HepG2 (cell line): ENCODE data around the gene PPP4R1. TPM values are rescaled to one million over a fixed set of nuclear protein-coding genes. Genes with fewer than 3 reads are reported as not detected.

ENCODE experiments used
- ATAC-seq: fragments of 200-7000 bp; cut with Tn5 transposase; 3 replicates; pipeline ENCODE4 v1.9.1; 2020; ENCODE audit warnings: mild to moderate bottlenecking, moderate library complexity
- BruUV-seq: library from RNA; stranded (reverse); fragments of 400-500 nt; replicated peaks from 2 replicates; lab custom pipeline; 2021; lab: Mats Ljungman, UMichigan
- CTCF ChIA-PET: fragments of 300-600 bp; formaldehyde crosslinking; extraction: SDS; loops from one replicate; lab custom pipeline; 2021; ENCODE audit warnings: low total read pairs, inconsistent platforms, low intra/inter-chr PET ratio; lab: Yijun Ruan, JAX
- POLR2A ChIA-PET: fragments of 350-600 bp; sonication (Branson Sonifier 250); formaldehyde crosslinking; loops from one replicate; lab custom pipeline; 2020; ENCODE audit warnings: antibody characterized with exemption, inconsistent platforms; lab: Yijun Ruan, JAX
- DNase-seq: peaks from one replicate; pipeline ENCODE4 v3.0.0-alpha.2; 2015; ENCODE audit warnings: low spot score
- FAIRE-seq: peaks from 3 replicates; lab custom pipeline; 2011; peaks lifted over from hg19 to GRCh38; lab: Jason Lieb, UNC
- H2AFZ ChIP-seq: one replicate; pipeline ENCODE4 v1.6.1; 2011; ENCODE audit warnings: low read length, inconsistent platforms
- H3K27ac ChIP-seq: fragments of 300-600 bp; 3 replicates; pipeline ENCODE4 v1.8.0; 2011; ENCODE audit warnings: mixed run types, mild to moderate bottlenecking, mixed read lengths, low read length, inconsistent platforms; ENCODE audit not compliant: insufficient read depth; ENCODE audit errors: extremely low read length
- H3K27me3 ChIP-seq, 2 experiments: fragments of 200-600 bp in 1 of 2; 2 replicates in 1 of 2; 3 replicates in 1 of 2; pipeline versions ENCODE4 v1.6.0 to v1.8.0; 2011; ENCODE audit warnings: low read length in 2 of 2, mild to moderate bottlenecking in 2 of 2, moderate library complexity in 2 of 2, inconsistent platforms in 1 of 2; ENCODE audit not compliant: insufficient read depth in 2 of 2, control insufficient read depth in 1 of 2
- H3K36me3 ChIP-seq, 2 experiments: fragments of 200-600 bp in 1 of 2; replicated peaks in 1 of 2; 2 replicates in 1 of 2; 3 replicates in 1 of 2; pipeline versions ENCODE4 v1.5.1 to v1.8.0; 2011; ENCODE audit warnings: low read length in 2 of 2, inconsistent platforms in 1 of 2; ENCODE audit not compliant: insufficient read depth in 2 of 2, control insufficient read depth in 1 of 2
- H3K4me1 ChIP-seq: 2 replicates; pipeline ENCODE4 v1.5.1; 2012; ENCODE audit warnings: low read length, inconsistent platforms; ENCODE audit not compliant: insufficient read depth
- H3K4me2 ChIP-seq: 2 replicates; pipeline ENCODE4 v1.6.0; 2011; ENCODE audit warnings: low read depth, low read length, inconsistent platforms
- H3K4me3 ChIP-seq, 3 experiments: fragments of 200-600 bp in 1 of 3; sonication (generic), shearing (Covaris generic) in 1 of 3; replicated peaks in 1 of 3; 2 replicates each; pipeline ENCODE4 v1.5.1; 2011 to 2016; ENCODE audit warnings: low read length in 3 of 3, inconsistent platforms in 2 of 3, low read depth in 2 of 3, mild to moderate bottlenecking in 2 of 3, control low read depth in 1 of 3, mixed read lengths in 1 of 3; ENCODE audit not compliant: insufficient read depth in 1 of 3
- H3K79me2 ChIP-seq: one replicate; pipeline ENCODE4 v1.6.1; 2011; ENCODE audit warnings: low read length, inconsistent platforms; ENCODE audit not compliant: insufficient read depth
- H3K9ac ChIP-seq: 2 replicates; pipeline ENCODE4 v1.6.0; 2011; ENCODE audit warnings: mild to moderate bottlenecking, low read depth, low read length, inconsistent platforms; ENCODE audit not compliant: insufficient read depth
- H3K9me3 ChIP-seq: 2 replicates; pipeline ENCODE4 v1.5.1; 2012; ENCODE audit warnings: mild to moderate bottlenecking, low read length
- H4K20me1 ChIP-seq: 2 replicates; pipeline ENCODE4 v1.6.0; 2011; ENCODE audit warnings: inconsistent platforms, mild to moderate bottlenecking, low read length, moderate library complexity; ENCODE audit not compliant: insufficient read depth
- KDM2A ChIP-seq: sonication (generic); formaldehyde crosslinking; IDR thresholded peaks from 2 replicates; pipeline ENCODE4 v1.4.0; 2020; ENCODE audit warnings: low read depth, missing genetic modification reagents, borderline replicate concordance
- ONECUT2 ChIP-seq: sonication (generic); formaldehyde crosslinking; IDR thresholded peaks from 2 replicates; pipeline ENCODE4 v1.4.0; 2020; ENCODE audit warnings: missing genetic modification reagents
- RBAK ChIP-seq: sonication (generic); formaldehyde crosslinking; IDR thresholded peaks from 2 replicates; pipeline ENCODE4 v1.5.1; 2020; ENCODE audit warnings: mild to moderate bottlenecking, missing genetic modification reagents
- REPIN1 ChIP-seq: sonication (generic); formaldehyde crosslinking; IDR thresholded peaks from 2 replicates; pipeline ENCODE4 v1.8.0; 2022; ENCODE audit warnings: missing genetic modification reagents, low read depth, mild to moderate bottlenecking, borderline replicate concordance
- ZFP36 ChIP-seq: fragments of 150-350 bp; IDR thresholded peaks from 2 replicates; pipeline ENCODE4 v1.6.1; 2018; ENCODE audit warnings: borderline replicate concordance, low read length, low read depth; ENCODE audit not compliant: partially characterized antibody
- ZFYVE20 ChIP-seq: sonication (generic); formaldehyde crosslinking; IDR thresholded peaks from 2 replicates; pipeline ENCODE4 v1.8.0; 2023; ENCODE audit warnings: low read depth, mild to moderate bottlenecking, moderate library complexity, missing genetic modification reagents, borderline replicate concordance
- ZNF30 ChIP-seq: sonication (generic); formaldehyde crosslinking; IDR thresholded peaks from 2 replicates; pipeline ENCODE4 v1.5.0; 2020; ENCODE audit warnings: mild to moderate bottlenecking, missing genetic modification reagents
- ZNF550 ChIP-seq: sonication (generic); formaldehyde crosslinking; IDR thresholded peaks from 2 replicates; pipeline ENCODE4 v1.4.0; 2020; ENCODE audit warnings: mild to moderate bottlenecking, missing genetic modification reagents, borderline replicate concordance
- WGBS: methylation state at CpG from one replicate; pipeline ENCODE4 v1.1.6; 2017; ENCODE audit warnings: low lambda C conversion rate; 5-methylcytosine and 5-hydroxymethylcytosine counted together
- in situ Hi-C: cut with HindIII; loops from 2 replicates; pipeline ENCODE4 v1.10.0; 2017; ENCODE audit warnings: low pct_unique_long_range_greater_than_20kb; ENCODE audit not compliant: extremely low pct_ligation_motif_present
- intact Hi-C: fragments of 100-400 bp; cut with micrococcal nuclease; formaldehyde crosslinking; loops from one replicate; pipeline ENCODE4 v1.10.0; 2022; ENCODE audit not compliant: unreplicated experiment
- polyA plus RNA-seq, 8 experiments: library from polyadenylated mRNA; depleted of rRNA in 3 of 8; stranded (reverse) in 7 of 8; unstranded in 1 of 8; fragments of >200 nt; fragmentation: Illumina TruSeq in 4 of 8; extraction: Trizol in 4 of 8; gene quantifications; 2 replicates each; pipeline versions ENCODE4 v1.2.1 to v1.2.3, GENCODE V29; 2011 to 2016; ENCODE audit warnings: low read depth in 4 of 8, missing spikeins in 1 of 8, mixed read lengths in 1 of 8; ENCODE audit not compliant: insufficient read depth in 1 of 8
- total RNA-seq, 5 experiments: library from RNA; depleted of rRNA; stranded (reverse); fragments of >200 nt; fragmentation: Illumina TruSeq; extraction: Trizol; gene quantifications; 2 replicates each; pipeline ENCODE4 v1.2.3, GENCODE V29; 2016; ENCODE audit warnings: low read depth in 1 of 5
- TF ChIP-seq, protein P1 (sequence below): sonication (generic); formaldehyde crosslinking; IDR thresholded peaks from 2 replicates; pipeline ENCODE4 v1.5.1; 2020; ENCODE audit warnings: missing genetic modification reagents, mild to moderate bottlenecking, borderline replicate concordance
- TF ChIP-seq, protein P2 (sequence below): sonication (generic); formaldehyde crosslinking; IDR thresholded peaks from 2 replicates; pipeline ENCODE4 v1.4.0; 2020; ENCODE audit warnings: mild to moderate bottlenecking, missing genetic modification reagents
- TF ChIP-seq, protein P3 (sequence below): sonication (generic); formaldehyde crosslinking; IDR thresholded peaks from 2 replicates; pipeline ENCODE4 v1.8.1; 2023; ENCODE audit warnings: mild to moderate bottlenecking, missing genetic modification reagents
- TF ChIP-seq, protein P4 (sequence below): sonication (generic); formaldehyde crosslinking; IDR thresholded peaks from 2 replicates; pipeline ENCODE4 v1.4.0; 2020; ENCODE audit warnings: missing genetic modification reagents
- TF ChIP-seq, protein P5 (sequence below): sonication (generic); formaldehyde crosslinking; IDR thresholded peaks from 2 replicates; pipeline ENCODE4 v1.5.1; 2020; ENCODE audit warnings: mild to moderate bottlenecking, missing genetic modification reagents, moderate library complexity

Gene PPP4R1
- total and polyA plus RNA-seq, 2 of the 13 experiments (the other 11 are each of a cell fraction or from before 2014, with no cell fraction given), result 66.5 to 72.4 TPM

DNA sequence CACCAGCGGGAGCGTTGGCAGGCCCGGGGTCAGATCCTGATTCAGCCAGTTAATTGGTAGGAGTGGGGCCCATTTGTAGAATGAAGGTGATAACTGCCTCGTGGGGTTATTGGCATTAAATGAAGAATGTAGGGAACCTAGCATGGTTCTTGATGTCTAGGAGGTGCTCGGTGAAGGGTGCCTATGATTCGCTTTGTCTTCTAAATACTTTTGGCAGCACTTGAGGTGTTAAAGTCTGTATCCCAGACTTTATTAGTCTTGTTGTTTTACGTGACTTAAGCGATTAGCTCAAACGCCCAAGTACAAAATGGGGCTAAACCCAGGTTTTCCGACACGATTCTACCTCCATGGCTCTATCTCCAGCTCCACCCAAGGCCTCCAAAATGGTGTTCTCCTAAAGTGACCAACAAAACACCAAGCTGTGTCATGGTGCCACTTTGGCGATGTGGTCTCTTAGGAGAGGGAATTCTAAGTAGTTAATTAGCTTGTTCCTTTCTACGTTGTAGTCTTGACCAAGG is 980 bp upstream of the PPP4R1 start:
- no peaks in the 10 kb centered on the region for H3K27me3 ChIP-seq
- H4K20me1 ChIP-seq, result peaks cover 5% of the 10 kb centered on the region; the same call in 1 of the 2 replicates
- 47% methylated on average over 13 of the region's 13 CpGs for WGBS
- H3K9ac ChIP-seq, result peak overlapping the region; percentile 72
- H3K4me3 ChIP-seq, result peak overlapping the region; percentile 67 to 78 (median 77)
- H3K9me3 ChIP-seq, result no peaks in the 10 kb centered on the region
- ATAC-seq (no peak), DNase-seq (no peak), FAIRE-seq (no peak)
- intact Hi-C loops, result no loop called here
- H2AFZ ChIP-seq, result no peak overlapping the region
- H3K27ac ChIP-seq, result peak overlapping the region; percentile 78
- in situ Hi-C loops, result loop anchor here (10.0 kb wide), 1 partner anchor 59 kb away; no protein-coding TSS in a partner anchor
- H3K4me2 ChIP-seq, result peak overlapping the region; percentile 97
- CTCF ChIA-PET, result no interaction called here
- peaks cover 2 to 8% of the 10 kb centered on the region in 2 experiments; a peak in 3 of 5 replicates for H3K36me3 ChIP-seq
- H3K79me2 ChIP-seq, result peaks cover 34% of the 10 kb centered on the region
- TSS peak; percentile 86 for BruUV-seq
- POLR2A ChIA-PET, result interaction anchor here (1.0 kb wide), 1 partner anchor 50 kb away, joined by 4 read pairs; no protein-coding TSS in a partner anchor
- peaks cover 52% of the 10 kb centered on the region for H3K4me1 ChIP-seq
- TF ChIP-seq REPIN1 (CRISPR knock-in tag) (0 out of 2 replicates have a peak, but pooled peaks have one; percentile 14), RBAK (CRISPR knock-in tag) (no peak), ONECUT2 (CRISPR knock-in tag) (no peak), ZNF30 (CRISPR knock-in tag) (no peak), KDM2A (CRISPR knock-in tag) (no peak), ZFP36 (no peak), ZFYVE20 (CRISPR knock-in tag) (0 out of 2 replicates have a peak, but pooled peaks have one; percentile 10), ZNF550 (CRISPR knock-in tag) (0 out of 2 replicates have a peak, but pooled peaks have one; percentile 0)
- TF ChIP-seq, protein P1, sequence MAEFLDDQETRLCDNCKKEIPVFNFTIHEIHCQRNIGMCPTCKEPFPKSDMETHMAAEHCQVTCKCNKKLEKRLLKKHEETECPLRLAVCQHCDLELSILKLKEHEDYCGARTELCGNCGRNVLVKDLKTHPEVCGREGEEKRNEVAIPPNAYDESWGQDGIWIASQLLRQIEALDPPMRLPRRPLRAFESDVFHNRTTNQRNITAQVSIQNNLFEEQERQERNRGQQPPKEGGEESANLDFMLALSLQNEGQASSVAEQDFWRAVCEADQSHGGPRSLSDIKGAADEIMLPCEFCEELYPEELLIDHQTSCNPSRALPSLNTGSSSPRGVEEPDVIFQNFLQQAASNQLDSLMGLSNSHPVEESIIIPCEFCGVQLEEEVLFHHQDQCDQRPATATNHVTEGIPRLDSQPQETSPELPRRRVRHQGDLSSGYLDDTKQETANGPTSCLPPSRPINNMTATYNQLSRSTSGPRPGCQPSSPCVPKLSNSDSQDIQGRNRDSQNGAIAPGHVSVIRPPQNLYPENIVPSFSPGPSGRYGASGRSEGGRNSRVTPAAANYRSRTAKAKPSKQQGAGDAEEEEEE (CRISPR knock-in tag), result no peak
- TF ChIP-seq, protein P2, sequence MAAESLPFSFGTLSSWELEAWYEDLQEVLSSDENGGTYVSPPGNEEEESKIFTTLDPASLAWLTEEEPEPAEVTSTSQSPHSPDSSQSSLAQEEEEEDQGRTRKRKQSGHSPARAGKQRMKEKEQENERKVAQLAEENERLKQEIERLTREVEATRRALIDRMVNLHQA, result no peak
- TF ChIP-seq, protein P3, sequence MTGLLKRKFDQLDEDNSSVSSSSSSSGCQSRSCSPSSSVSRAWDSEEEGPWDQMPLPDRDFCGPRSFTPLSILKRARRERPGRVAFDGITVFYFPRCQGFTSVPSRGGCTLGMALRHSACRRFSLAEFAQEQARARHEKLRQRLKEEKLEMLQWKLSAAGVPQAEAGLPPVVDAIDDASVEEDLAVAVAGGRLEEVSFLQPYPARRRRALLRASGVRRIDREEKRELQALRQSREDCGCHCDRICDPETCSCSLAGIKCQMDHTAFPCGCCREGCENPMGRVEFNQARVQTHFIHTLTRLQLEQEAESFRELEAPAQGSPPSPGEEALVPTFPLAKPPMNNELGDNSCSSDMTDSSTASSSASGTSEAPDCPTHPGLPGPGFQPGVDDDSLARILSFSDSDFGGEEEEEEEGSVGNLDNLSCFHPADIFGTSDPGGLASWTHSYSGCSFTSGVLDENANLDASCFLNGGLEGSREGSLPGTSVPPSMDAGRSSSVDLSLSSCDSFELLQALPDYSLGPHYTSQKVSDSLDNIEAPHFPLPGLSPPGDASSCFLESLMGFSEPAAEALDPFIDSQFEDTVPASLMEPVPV (CRISPR knock-in tag), result peak; percentile 73; the same call in 1 of the 2 replicates
- TF ChIP-seq, protein P4, sequence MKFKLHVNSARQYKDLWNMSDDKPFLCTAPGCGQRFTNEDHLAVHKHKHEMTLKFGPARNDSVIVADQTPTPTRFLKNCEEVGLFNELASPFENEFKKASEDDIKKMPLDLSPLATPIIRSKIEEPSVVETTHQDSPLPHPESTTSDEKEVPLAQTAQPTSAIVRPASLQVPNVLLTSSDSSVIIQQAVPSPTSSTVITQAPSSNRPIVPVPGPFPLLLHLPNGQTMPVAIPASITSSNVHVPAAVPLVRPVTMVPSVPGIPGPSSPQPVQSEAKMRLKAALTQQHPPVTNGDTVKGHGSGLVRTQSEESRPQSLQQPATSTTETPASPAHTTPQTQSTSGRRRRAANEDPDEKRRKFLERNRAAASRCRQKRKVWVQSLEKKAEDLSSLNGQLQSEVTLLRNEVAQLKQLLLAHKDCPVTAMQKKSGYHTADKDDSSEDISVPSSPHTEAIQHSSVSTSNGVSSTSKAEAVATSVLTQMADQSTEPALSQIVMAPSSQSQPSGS, result no peak
- TF ChIP-seq, protein P5, sequence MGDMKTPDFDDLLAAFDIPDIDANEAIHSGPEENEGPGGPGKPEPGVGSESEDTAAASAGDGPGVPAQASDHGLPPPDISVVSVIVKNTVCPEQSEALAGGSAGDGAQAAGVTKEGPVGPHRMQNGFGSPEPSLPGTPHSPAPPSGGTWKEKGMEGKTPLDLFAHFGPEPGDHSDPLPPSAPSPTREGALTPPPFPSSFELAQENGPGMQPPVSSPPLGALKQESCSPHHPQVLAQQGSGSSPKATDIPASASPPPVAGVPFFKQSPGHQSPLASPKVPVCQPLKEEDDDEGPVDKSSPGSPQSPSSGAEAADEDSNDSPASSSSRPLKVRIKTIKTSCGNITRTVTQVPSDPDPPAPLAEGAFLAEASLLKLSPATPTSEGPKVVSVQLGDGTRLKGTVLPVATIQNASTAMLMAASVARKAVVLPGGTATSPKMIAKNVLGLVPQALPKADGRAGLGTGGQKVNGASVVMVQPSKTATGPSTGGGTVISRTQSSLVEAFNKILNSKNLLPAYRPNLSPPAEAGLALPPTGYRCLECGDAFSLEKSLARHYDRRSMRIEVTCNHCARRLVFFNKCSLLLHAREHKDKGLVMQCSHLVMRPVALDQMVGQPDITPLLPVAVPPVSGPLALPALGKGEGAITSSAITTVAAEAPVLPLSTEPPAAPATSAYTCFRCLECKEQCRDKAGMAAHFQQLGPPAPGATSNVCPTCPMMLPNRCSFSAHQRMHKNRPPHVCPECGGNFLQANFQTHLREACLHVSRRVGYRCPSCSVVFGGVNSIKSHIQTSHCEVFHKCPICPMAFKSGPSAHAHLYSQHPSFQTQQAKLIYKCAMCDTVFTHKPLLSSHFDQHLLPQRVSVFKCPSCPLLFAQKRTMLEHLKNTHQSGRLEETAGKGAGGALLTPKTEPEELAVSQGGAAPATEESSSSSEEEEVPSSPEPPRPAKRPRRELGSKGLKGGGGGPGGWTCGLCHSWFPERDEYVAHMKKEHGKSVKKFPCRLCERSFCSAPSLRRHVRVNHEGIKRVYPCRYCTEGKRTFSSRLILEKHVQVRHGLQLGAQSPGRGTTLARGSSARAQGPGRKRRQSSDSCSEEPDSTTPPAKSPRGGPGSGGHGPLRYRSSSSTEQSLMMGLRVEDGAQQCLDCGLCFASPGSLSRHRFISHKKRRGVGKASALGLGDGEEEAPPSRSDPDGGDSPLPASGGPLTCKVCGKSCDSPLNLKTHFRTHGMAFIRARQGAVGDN (CRISPR knock-in tag), result 0 out of 2 replicates have a peak, but pooled peaks have one; percentile 45
